Liver (tissue), 3 donors: ENCODE measurements around the gene DPH2.

ENCODE experiments used
- EGR1 ChIP-seq, 2 donors: IDR thresholded peaks; 2 replicates each; pipeline ENCODE4 v1.6.1; 2016 to 2018; ENCODE audit warnings: antibody characterized with exemption in 2 of 2, low read depth in 2 of 2
- GABPA ChIP-seq, 2 donors: IDR thresholded peaks in 1 of 2; conservative IDR thresholded peaks in 1 of 2; 2 replicates each; pipeline ENCODE4 v1.6.1; 2016; ENCODE audit warnings: antibody characterized with exemption in 2 of 2, mild to moderate bottlenecking in 1 of 2, moderate library complexity in 1 of 2
- HNF4A ChIP-seq, 2 donors: conservative IDR thresholded peaks; 2 replicates each; pipeline ENCODE4 v1.6.1; 2016; ENCODE audit warnings: antibody characterized with exemption in 2 of 2, mild to moderate bottlenecking in 2 of 2
- RAD21 ChIP-seq, 2 donors: IDR thresholded peaks; 2 replicates each; pipeline ENCODE4 v1.6.1; 2016; ENCODE audit warnings: antibody characterized with exemption in 2 of 2, mild to moderate bottlenecking in 2 of 2
- RXRA ChIP-seq, 2 donors: IDR thresholded peaks; 2 replicates each; pipeline ENCODE4 v1.6.1; 2017 to 2018; ENCODE audit warnings: antibody characterized with exemption in 2 of 2, mild to moderate bottlenecking in 1 of 2
- SP1 ChIP-seq: IDR thresholded peaks from 2 replicates; pipeline ENCODE4 v1.6.1; 2018; ENCODE audit warnings: antibody characterized with exemption, mild to moderate bottlenecking
- TAF1 ChIP-seq: conservative IDR thresholded peaks from 2 replicates; pipeline ENCODE4 v1.6.1; 2016; ENCODE audit warnings: antibody characterized with exemption, mild to moderate bottlenecking
- YY1 ChIP-seq: IDR thresholded peaks from 2 replicates; pipeline ENCODE4 v1.6.1; 2016; ENCODE audit warnings: antibody characterized with exemption, mild to moderate bottlenecking
- TF ChIP-seq, protein P1 (sequence below): fragments of 150-350 bp; IDR thresholded peaks from 2 replicates; pipeline ENCODE4 v1.5.1; 2017; ENCODE audit warnings: improper control_type of control experiment, low read depth, low read length; ENCODE audit not compliant: missing input control
- TF ChIP-seq, protein P2 (sequence below): IDR thresholded peaks from 2 replicates; pipeline ENCODE4 v1.6.1; 2016; ENCODE audit warnings: antibody characterized with exemption, mild to moderate bottlenecking
- TF ChIP-seq, protein P3 (sequence below): IDR thresholded peaks from 2 replicates; pipeline ENCODE4 v1.6.1; 2016; ENCODE audit warnings: antibody characterized with exemption
- TF ChIP-seq, protein P4 (sequence below): IDR thresholded peaks from 2 replicates; pipeline ENCODE4 v1.6.1; 2016; ENCODE audit warnings: antibody characterized with exemption
- donor health status: healthy.
- donor health status: healthy.

DNA sequence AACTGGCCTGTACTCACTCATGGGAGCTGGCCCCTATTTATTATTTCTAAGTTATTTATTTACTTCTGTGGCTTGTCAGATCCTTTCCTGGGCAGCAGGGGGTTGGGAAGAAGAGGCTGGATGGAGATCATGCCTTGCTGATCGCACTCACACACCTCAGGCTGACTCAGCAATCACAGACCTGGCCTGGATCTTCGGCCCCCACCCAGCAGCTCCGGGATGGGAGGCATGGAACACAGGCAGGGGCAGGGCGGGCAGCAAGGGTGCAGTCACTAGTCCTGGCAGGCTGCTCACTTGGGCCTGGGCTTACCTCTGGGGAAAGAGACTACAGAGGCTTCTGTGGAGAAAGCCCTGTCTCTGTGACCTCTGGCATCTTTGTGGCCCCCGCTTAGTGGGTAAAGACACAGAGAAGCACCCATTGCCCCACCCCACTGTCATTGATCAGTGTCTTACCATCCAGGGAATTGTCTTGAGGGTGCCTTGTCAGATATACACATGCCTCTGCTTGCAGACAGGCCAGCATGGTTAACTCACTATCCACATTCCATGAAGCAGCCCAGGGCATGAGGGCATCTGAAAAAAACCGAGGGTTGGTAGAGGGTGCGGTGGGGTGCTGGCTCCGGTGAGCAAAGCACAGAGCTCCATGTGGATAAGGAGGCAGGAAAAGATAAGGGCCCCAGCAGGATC lies 32.5 kb upstream of the DPH2 start:
- TF ChIP-seq YY1 (no peak), GABPA (IDR thresholded peaks at IDR 0.05 in 1 of 2, conservative IDR thresholded peaks at IDR 0.05 in 1 of 2) (no peak), EGR1 (IDR thresholded peaks at IDR 0.05; ENCODE audit: low read depth in 2 of 2) (no peak), TAF1 (no peak), RAD21 (IDR thresholded peaks at IDR 0.05) (no peak), HNF4A (conservative IDR thresholded peaks at IDR 0.05) (no peak), RXRA (IDR thresholded peaks at IDR 0.05) (no peak), SP1 (no peak)
- TF ChIP-seq, protein P1, sequence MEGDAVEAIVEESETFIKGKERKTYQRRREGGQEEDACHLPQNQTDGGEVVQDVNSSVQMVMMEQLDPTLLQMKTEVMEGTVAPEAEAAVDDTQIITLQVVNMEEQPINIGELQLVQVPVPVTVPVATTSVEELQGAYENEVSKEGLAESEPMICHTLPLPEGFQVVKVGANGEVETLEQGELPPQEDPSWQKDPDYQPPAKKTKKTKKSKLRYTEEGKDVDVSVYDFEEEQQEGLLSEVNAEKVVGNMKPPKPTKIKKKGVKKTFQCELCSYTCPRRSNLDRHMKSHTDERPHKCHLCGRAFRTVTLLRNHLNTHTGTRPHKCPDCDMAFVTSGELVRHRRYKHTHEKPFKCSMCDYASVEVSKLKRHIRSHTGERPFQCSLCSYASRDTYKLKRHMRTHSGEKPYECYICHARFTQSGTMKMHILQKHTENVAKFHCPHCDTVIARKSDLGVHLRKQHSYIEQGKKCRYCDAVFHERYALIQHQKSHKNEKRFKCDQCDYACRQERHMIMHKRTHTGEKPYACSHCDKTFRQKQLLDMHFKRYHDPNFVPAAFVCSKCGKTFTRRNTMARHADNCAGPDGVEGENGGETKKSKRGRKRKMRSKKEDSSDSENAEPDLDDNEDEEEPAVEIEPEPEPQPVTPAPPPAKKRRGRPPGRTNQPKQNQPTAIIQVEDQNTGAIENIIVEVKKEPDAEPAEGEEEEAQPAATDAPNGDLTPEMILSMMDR, result no peak
- TF ChIP-seq, protein P2, sequence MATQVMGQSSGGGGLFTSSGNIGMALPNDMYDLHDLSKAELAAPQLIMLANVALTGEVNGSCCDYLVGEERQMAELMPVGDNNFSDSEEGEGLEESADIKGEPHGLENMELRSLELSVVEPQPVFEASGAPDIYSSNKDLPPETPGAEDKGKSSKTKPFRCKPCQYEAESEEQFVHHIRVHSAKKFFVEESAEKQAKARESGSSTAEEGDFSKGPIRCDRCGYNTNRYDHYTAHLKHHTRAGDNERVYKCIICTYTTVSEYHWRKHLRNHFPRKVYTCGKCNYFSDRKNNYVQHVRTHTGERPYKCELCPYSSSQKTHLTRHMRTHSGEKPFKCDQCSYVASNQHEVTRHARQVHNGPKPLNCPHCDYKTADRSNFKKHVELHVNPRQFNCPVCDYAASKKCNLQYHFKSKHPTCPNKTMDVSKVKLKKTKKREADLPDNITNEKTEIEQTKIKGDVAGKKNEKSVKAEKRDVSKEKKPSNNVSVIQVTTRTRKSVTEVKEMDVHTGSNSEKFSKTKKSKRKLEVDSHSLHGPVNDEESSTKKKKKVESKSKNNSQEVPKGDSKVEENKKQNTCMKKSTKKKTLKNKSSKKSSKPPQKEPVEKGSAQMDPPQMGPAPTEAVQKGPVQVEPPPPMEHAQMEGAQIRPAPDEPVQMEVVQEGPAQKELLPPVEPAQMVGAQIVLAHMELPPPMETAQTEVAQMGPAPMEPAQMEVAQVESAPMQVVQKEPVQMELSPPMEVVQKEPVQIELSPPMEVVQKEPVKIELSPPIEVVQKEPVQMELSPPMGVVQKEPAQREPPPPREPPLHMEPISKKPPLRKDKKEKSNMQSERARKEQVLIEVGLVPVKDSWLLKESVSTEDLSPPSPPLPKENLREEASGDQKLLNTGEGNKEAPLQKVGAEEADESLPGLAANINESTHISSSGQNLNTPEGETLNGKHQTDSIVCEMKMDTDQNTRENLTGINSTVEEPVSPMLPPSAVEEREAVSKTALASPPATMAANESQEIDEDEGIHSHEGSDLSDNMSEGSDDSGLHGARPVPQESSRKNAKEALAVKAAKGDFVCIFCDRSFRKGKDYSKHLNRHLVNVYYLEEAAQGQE, result no peak
- TF ChIP-seq, protein P3, sequence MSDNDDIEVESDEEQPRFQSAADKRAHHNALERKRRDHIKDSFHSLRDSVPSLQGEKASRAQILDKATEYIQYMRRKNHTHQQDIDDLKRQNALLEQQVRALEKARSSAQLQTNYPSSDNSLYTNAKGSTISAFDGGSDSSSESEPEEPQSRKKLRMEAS, result no peak
- TF ChIP-seq, protein P4, sequence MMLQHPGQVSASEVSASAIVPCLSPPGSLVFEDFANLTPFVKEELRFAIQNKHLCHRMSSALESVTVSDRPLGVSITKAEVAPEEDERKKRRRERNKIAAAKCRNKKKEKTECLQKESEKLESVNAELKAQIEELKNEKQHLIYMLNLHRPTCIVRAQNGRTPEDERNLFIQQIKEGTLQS, result no peak
